Neural cell (in vitro differentiated cells): ENCODE results near the gene SHISAL1. TPM values are rescaled to one million over a fixed set of nuclear protein-coding genes. Genes with fewer than 3 reads are reported as not detected.

Experiments
- H2AFZ ChIP-seq: fragments of 200-600, 300-800 bp; sonication (generic), shearing (Covaris generic); 2 replicates; pipeline ENCODE4 v1.6.0; 2014; ENCODE audit warnings: low read depth, mild to moderate bottlenecking, antibody characterized with exemption, low read length, moderate library complexity
- H3F3A ChIP-seq: fragments of 200-600 bp; shearing (Covaris generic); 2 replicates; pipeline ENCODE4 v1.6.1; 2016; ENCODE audit warnings: mild to moderate bottlenecking, moderate library complexity, mixed read lengths, antibody characterized with exemption, low read length; ENCODE audit not compliant: insufficient read depth, poor library complexity, severe bottlenecking
- H3K27ac ChIP-seq: fragments of 200-600, 300-800 bp; sonication (generic), shearing (Covaris generic); 2 replicates; pipeline ENCODE4 v1.5.1; 2014; ENCODE audit warnings: mild to moderate bottlenecking, low read length, moderate library complexity
- H3K27me3 ChIP-seq: fragments of 300-800, 200-600 bp; sonication (generic), shearing (Covaris generic); 2 replicates; pipeline ENCODE4 v1.6.0; 2014; ENCODE audit warnings: mild to moderate bottlenecking, low read depth, low read length, moderate library complexity; ENCODE audit not compliant: insufficient read depth
- H3K36me3 ChIP-seq: fragments of 300-800, 200-600 bp; sonication (generic), shearing (Covaris generic); 2 replicates; pipeline ENCODE4 v1.5.1; 2014; ENCODE audit warnings: mild to moderate bottlenecking, antibody characterized with exemption, low read length, moderate library complexity; ENCODE audit not compliant: insufficient read depth
- H3K4me2 ChIP-seq: fragments of 300-800, 200-600 bp; sonication (generic), shearing (Covaris generic); 2 replicates; pipeline ENCODE4 v1.6.0; 2014; ENCODE audit warnings: mild to moderate bottlenecking, low read length
- H3K4me3 ChIP-seq: fragments of 300-800, 200-600 bp; sonication (generic), shearing (Covaris generic); 2 replicates; pipeline ENCODE4 v1.5.1; 2014; ENCODE audit warnings: mild to moderate bottlenecking, low read length, moderate library complexity
- H3K79me2 ChIP-seq: fragments of 200-600 bp; shearing (Covaris generic); replicated peaks from 2 replicates; pipeline ENCODE4 v1.6.0; 2014; ENCODE audit warnings: mild to moderate bottlenecking, low read length, moderate library complexity; ENCODE audit not compliant: insufficient read depth
- H3K9ac ChIP-seq: fragments of 300-800, 200-600 bp; sonication (generic), shearing (Covaris generic); 2 replicates; pipeline ENCODE4 v1.6.1; 2016; ENCODE audit warnings: mild to moderate bottlenecking, low read length, mixed read lengths
- H3K9me2 ChIP-seq: fragments of 200-600 bp; shearing (Covaris generic); 2 replicates; pipeline ENCODE4 v1.6.1; 2016; ENCODE audit warnings: mild to moderate bottlenecking, low read length, mixed read lengths; ENCODE audit not compliant: insufficient read depth
- H3K9me3 ChIP-seq: fragments of 200-600, 300-800 bp; sonication (generic), shearing (Covaris generic); 2 replicates; pipeline ENCODE4 v1.6.1; 2016; ENCODE audit warnings: mild to moderate bottlenecking, mixed run types, low read length, moderate library complexity, mixed read lengths
- H4K20me1 ChIP-seq: fragments of 200-600 bp; shearing (Covaris generic); 2 replicates; pipeline ENCODE4 v1.6.1; 2016; ENCODE audit warnings: mild to moderate bottlenecking, mixed run types; ENCODE audit not compliant: insufficient read depth
- EP300 ChIP-seq: fragments of 450-650 bp; conservative IDR thresholded peaks from 2 replicates; pipeline ENCODE4 v1.6.1; 2014; ENCODE audit warnings: antibody characterized with exemption, mild to moderate bottlenecking, moderate library complexity; ENCODE audit not compliant: poor library complexity, severe bottlenecking
- EZH2 ChIP-seq: fragments of 200-600, 300-800 bp; shearing (Covaris generic), sonication (generic); IDR thresholded peaks from 2 replicates; pipeline ENCODE4 v1.6.1; 2014; ENCODE audit warnings: antibody characterized with exemption, low read length, borderline replicate concordance, mild to moderate bottlenecking; ENCODE audit not compliant: insufficient read depth, poor library complexity, severe bottlenecking
- MXI1 ChIP-seq: fragments of 450-650 bp; conservative IDR thresholded peaks from 2 replicates; pipeline ENCODE4 v1.6.1; 2014; ENCODE audit warnings: antibody characterized with exemption, mild to moderate bottlenecking; ENCODE audit not compliant: poor library complexity, severe bottlenecking
- POLR2AphosphoS5 ChIP-seq: IDR thresholded peaks from 2 replicates; pipeline ENCODE4 v1.6.1; 2012
- RAD21 ChIP-seq: fragments of 450-650 bp; conservative IDR thresholded peaks from 2 replicates; pipeline ENCODE4 v1.6.1; 2014; ENCODE audit warnings: antibody characterized with exemption, mild to moderate bottlenecking, moderate library complexity
- SMC3 ChIP-seq: fragments of 450-650 bp; conservative IDR thresholded peaks from 2 replicates; pipeline ENCODE4 v1.6.1; 2014; ENCODE audit warnings: antibody characterized with exemption, mild to moderate bottlenecking, moderate library complexity; ENCODE audit not compliant: poor library complexity
- TAF1 ChIP-seq: IDR thresholded peaks from 2 replicates; pipeline ENCODE4 v1.6.1; 2012; ENCODE audit warnings: low read depth
- polyA plus RNA-seq: library from polyadenylated mRNA; depleted of rRNA; stranded (reverse); fragments of >200 nt; gene quantifications from 2 replicates; pipeline ENCODE4 v1.2.3, GENCODE V29; 2014
- TF ChIP-seq, protein P1 (sequence below): IDR thresholded peaks from 2 replicates; pipeline ENCODE4 v1.6.1; 2012; ENCODE audit warnings: borderline replicate concordance
- TF ChIP-seq, protein P2 (sequence below): fragments of 450-650 bp; IDR thresholded peaks from 2 replicates; pipeline ENCODE4 v1.5.1; 2014; ENCODE audit warnings: antibody characterized with exemption, mild to moderate bottlenecking, moderate library complexity; ENCODE audit not compliant: poor library complexity, severe bottlenecking

Gene SHISAL1
- polyA plus RNA-seq, 1 donor from 2014 or later = 15.4 TPM

DNA sequence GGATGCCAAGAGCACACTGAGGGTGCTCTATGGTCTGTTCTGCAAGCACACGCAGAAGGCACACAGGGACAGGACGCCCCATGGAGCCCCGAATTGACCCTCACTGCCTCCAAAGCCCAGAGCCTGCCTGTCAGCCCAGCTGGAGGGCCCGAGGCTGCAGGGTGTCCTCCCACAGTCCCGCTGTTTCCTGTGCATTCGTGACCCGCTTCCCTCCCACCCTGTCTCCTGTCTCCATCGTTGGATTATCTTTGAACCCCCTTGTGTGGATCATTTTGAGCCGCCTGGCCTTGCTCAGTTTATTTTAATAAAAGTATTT lies 106.5 kb downstream of the SHISAL1 start:
- Histone ChIP-seq H3F3A (no peaks in the 10 kb centered on the region), H3K9ac (no peak overlapping the region), H2AFZ (no peak overlapping the region), H3K4me3 (no peak overlapping the region), H3K79me2 (no peaks in the 10 kb centered on the region), H3K27ac (no peak overlapping the region), H3K9me2 (no peaks in the 10 kb centered on the region), H3K4me2 (no peak overlapping the region), H3K36me3 (no peaks in the 10 kb centered on the region), H4K20me1 (no peaks in the 10 kb centered on the region), H3K27me3 (no peaks in the 10 kb centered on the region), H3K9me3 (peaks cover 10% of the 10 kb centered on the region)
- TF ChIP-seq TAF1 (no peak), SMC3 (no peak), MXI1 (no peak), POLR2AphosphoS5 (no peak), EP300 (no peak), EZH2 (no peak), RAD21 (no peak)
- TF ChIP-seq, protein P1, sequence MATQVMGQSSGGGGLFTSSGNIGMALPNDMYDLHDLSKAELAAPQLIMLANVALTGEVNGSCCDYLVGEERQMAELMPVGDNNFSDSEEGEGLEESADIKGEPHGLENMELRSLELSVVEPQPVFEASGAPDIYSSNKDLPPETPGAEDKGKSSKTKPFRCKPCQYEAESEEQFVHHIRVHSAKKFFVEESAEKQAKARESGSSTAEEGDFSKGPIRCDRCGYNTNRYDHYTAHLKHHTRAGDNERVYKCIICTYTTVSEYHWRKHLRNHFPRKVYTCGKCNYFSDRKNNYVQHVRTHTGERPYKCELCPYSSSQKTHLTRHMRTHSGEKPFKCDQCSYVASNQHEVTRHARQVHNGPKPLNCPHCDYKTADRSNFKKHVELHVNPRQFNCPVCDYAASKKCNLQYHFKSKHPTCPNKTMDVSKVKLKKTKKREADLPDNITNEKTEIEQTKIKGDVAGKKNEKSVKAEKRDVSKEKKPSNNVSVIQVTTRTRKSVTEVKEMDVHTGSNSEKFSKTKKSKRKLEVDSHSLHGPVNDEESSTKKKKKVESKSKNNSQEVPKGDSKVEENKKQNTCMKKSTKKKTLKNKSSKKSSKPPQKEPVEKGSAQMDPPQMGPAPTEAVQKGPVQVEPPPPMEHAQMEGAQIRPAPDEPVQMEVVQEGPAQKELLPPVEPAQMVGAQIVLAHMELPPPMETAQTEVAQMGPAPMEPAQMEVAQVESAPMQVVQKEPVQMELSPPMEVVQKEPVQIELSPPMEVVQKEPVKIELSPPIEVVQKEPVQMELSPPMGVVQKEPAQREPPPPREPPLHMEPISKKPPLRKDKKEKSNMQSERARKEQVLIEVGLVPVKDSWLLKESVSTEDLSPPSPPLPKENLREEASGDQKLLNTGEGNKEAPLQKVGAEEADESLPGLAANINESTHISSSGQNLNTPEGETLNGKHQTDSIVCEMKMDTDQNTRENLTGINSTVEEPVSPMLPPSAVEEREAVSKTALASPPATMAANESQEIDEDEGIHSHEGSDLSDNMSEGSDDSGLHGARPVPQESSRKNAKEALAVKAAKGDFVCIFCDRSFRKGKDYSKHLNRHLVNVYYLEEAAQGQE = no peak
- TF ChIP-seq, protein P2, sequence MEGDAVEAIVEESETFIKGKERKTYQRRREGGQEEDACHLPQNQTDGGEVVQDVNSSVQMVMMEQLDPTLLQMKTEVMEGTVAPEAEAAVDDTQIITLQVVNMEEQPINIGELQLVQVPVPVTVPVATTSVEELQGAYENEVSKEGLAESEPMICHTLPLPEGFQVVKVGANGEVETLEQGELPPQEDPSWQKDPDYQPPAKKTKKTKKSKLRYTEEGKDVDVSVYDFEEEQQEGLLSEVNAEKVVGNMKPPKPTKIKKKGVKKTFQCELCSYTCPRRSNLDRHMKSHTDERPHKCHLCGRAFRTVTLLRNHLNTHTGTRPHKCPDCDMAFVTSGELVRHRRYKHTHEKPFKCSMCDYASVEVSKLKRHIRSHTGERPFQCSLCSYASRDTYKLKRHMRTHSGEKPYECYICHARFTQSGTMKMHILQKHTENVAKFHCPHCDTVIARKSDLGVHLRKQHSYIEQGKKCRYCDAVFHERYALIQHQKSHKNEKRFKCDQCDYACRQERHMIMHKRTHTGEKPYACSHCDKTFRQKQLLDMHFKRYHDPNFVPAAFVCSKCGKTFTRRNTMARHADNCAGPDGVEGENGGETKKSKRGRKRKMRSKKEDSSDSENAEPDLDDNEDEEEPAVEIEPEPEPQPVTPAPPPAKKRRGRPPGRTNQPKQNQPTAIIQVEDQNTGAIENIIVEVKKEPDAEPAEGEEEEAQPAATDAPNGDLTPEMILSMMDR = no peak

DNA sequence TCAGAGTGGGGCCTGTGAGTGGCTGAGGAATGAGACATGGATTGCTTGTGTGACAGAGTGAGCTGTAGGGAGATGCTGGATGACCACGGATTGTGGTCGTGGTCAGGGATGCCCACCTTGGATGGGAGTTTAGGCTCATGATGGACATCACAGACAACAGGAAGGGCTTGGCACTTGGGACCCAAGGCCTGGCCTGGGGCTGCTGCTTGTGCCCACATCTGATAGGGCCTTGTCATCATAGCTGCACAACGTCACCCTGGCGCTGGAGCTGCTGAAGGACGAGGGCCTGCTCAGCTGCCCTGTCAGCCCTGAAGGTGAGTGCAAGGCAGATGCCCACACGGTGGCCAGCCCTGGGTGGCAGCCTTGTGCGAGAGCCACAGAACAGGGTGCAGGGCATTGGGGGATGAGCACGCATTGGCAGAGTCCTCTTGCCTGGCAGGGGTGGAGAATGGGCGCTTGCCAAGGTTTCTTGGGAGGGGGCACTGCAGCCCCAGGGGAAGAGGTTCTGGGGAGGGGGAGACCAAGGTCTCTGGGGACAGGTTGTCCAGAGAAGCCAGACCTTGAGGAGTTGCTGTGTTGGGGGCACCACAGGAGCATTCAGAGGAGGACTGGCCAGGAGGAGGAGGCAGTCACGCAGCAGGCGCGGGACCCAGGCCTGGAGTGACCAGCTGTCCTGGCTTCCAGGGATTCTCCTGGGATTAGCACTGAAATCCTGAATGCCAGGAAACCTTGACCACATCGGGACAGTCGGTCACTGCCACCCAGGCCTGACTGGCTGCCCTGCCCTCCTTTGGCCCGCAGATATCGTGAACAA lies 107.0 kb downstream of the SHISAL1 start:
- Histone ChIP-seq H3K4me3 (no peak overlapping the region), H2AFZ (no peak overlapping the region), H3K27me3 (no peaks in the 10 kb centered on the region), H4K20me1 (no peaks in the 10 kb centered on the region), H3K9ac (no peak overlapping the region), H3K4me2 (no peak overlapping the region), H3K36me3 (no peaks in the 10 kb centered on the region), H3K79me2 (no peaks in the 10 kb centered on the region), H3K9me2 (no peaks in the 10 kb centered on the region), H3K27ac (no peak overlapping the region), H3F3A (no peaks in the 10 kb centered on the region), H3K9me3 (peaks cover 10% of the 10 kb centered on the region)
- TF ChIP-seq SMC3 = no peak
- TF ChIP-seq MXI1 = no peak
- no peak for TF ChIP-seq POLR2AphosphoS5
- no peak for TF ChIP-seq EP300
- TF ChIP-seq EZH2 = no peak
- no peak for TF ChIP-seq TAF1
- TF ChIP-seq, protein P1 = no peak
- TF ChIP-seq RAD21 = no peak
- TF ChIP-seq, protein P2 = no peak
